Ectodermal cell (in vitro differentiated cells): ENCODE data around the gene DNAI2.

Experiments used
- H3K27ac ChIP-seq: 2 replicates; pipeline ENCODE4 v1.7.0; 2013; ENCODE audit warnings: mild to moderate bottlenecking, low read depth, low read length; ENCODE audit not compliant: insufficient read depth, poor library complexity, severe bottlenecking
- H3K27me3 ChIP-seq: 2 replicates; pipeline ENCODE4 v1.7.0; 2013; ENCODE audit warnings: mild to moderate bottlenecking, low read length; ENCODE audit not compliant: insufficient read depth, control insufficient read depth, poor library complexity, severe bottlenecking
- H3K36me3 ChIP-seq: one replicate; pipeline ENCODE4 v1.7.0; 2013; ENCODE audit warnings: low read length; ENCODE audit not compliant: control insufficient read depth, insufficient read depth
- H3K4me1 ChIP-seq: one replicate; pipeline ENCODE4 v1.7.0; 2013; ENCODE audit warnings: low read length; ENCODE audit not compliant: control insufficient read depth, insufficient read depth
- H3K4me3 ChIP-seq: 2 replicates; pipeline ENCODE4 v1.7.0; 2013; ENCODE audit warnings: low read depth, low read length, control low read depth; ENCODE audit not compliant: insufficient read depth
- H3K9me3 ChIP-seq: 2 replicates; pipeline ENCODE4 v1.7.0; 2013; ENCODE audit warnings: mild to moderate bottlenecking, low read length, moderate library complexity; ENCODE audit not compliant: control insufficient read depth
- WGBS, 2 experiments: methylation state at CpG; one replicate each; pipeline ENCODE4 v1.1.7; 2013; ENCODE audit warnings: missing lambda C conversion rate in 2 of 2; 5-methylcytosine and 5-hydroxymethylcytosine counted together

DNAI2 gene

GRCh38 chr17:74283371-74283673, 9.3 kb downstream of the DNAI2 start:
- H3K9me3 ChIP-seq: no peaks in the 10 kb centered on the region
- no peak overlapping the region for H3K4me3 ChIP-seq
- H3K36me3 ChIP-seq: no peaks in the 10 kb centered on the region
- H3K4me1 ChIP-seq: no peaks in the 10 kb centered on the region
- WGBS, 2 experiments: 89 to 95% methylated on average over 4 of the region's 4 CpGs
- no peak overlapping the region for H3K27ac ChIP-seq
- H3K27me3 ChIP-seq: no peaks in the 10 kb centered on the region

DNA sequence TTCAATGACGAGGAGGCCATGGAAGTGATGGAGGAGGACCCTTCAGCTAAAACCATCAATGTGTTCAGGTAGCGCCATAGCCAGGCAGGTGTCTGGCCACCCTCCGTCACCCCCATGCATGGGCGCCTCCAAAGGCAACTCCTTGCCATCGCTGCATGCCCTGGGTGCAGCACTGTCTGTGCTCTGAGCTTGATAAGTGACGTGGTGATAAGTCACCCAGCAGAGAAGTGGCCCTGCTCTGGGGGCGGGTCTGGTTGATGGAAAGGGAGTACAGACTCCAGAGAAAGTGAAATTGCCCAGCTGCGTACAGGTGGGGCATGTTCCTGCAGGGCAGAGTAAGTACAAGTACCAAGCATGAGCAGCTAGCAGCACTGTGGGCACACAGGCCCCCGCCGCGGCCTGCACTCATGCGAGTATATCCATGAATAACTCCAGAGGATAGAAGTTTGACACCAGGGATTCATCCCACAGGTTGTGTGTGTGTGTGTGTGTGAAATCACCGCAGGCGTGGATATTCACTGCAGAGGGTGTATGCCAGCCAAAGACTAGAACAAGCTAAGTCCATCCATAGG, 13.1 kb downstream of the DNAI2 start:
- Histone ChIP-seq H3K4me3 (no peak overlapping the region), H3K36me3 (no peaks in the 10 kb centered on the region), H3K27ac (no peak overlapping the region), H3K27me3 (no peaks in the 10 kb centered on the region), H3K4me1 (no peaks in the 10 kb centered on the region), H3K9me3 (no peaks in the 10 kb centered on the region)
- WGBS, 2 experiments: 89 to 90% methylated on average over 14 of the region's 14 CpGs

DNA sequence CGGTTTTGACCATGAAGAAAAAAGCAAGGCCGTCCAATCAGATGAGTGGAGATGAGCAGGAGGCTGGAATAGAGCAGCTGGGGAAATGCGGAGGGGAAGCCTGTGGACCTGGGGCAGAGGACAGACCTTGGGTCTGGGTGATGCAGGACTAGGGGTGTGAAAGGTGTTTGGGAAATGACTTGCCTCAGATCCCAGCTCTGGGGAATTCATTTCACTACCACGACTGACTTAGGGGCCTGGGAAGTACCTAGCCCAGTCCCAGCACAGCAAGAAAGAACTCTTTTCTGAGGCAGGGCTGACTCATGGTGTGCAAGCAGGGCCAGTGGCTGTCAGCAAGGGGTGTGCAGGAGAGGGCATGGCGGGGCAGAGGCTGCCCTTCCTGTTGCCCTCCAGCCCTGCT, 14.8 kb downstream of the DNAI2 start:
- Histone ChIP-seq H3K36me3 (no peaks in the 10 kb centered on the region), H3K9me3 (no peaks in the 10 kb centered on the region), H3K27me3 (no peaks in the 10 kb centered on the region), H3K4me1 (no peaks in the 10 kb centered on the region), H3K4me3 (no peak overlapping the region), H3K27ac (no peak overlapping the region)
- WGBS, 2 experiments: 77 to 85% methylated on average over 5 of the region's 5 CpGs

DNA sequence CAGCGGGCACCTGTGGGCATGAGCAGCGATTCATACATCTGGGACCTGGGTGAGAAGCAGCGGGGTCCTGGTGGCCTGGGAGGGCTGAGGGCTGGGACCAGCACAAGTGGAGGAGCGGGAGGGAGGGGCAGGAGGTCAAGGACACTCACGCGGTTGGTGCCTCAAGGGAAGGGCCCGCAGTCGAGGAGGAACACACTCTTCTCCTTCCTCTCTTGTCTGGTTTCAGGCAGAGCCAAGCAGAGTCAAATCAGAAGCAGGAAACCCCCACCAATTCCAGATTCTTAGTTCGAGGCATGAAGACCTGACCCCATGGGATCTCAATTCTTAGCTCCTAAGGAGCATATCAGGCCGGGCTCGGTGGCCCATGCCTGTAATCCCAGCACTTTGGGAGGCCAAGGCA, 15.7 kb downstream of the DNAI2 start:
- H3K27me3 ChIP-seq: no peaks in the 10 kb centered on the region
- no peaks in the 10 kb centered on the region for H3K9me3 ChIP-seq
- no peak overlapping the region for H3K4me3 ChIP-seq
- H3K27ac ChIP-seq: no peak overlapping the region
- no peaks in the 10 kb centered on the region for H3K4me1 ChIP-seq
- H3K36me3 ChIP-seq: no peaks in the 10 kb centered on the region
- 91 to 92% methylated on average over 11 of the region's 11 CpGs for WGBS, 2 experiments

- WGBS, 2 experiments: 85 to 89% methylated on average over 11 of the region's 11 CpGs
- H3K27me3 ChIP-seq: no peaks in the 10 kb centered on the region
- H3K9me3 ChIP-seq: no peaks in the 10 kb centered on the region
- H3K4me3 ChIP-seq: no peak overlapping the region
- H3K36me3 ChIP-seq: no peaks in the 10 kb centered on the region
- H3K27ac ChIP-seq: no peak overlapping the region
- H3K4me1 ChIP-seq: no peaks in the 10 kb centered on the region
These were observed 16.3 kb downstream of the DNAI2 start for GRCh38 chr17:74290340-74290739.

- Histone ChIP-seq H3K27me3 (no peaks in the 10 kb centered on the region), H3K4me1 (no peaks in the 10 kb centered on the region), H3K36me3 (no peaks in the 10 kb centered on the region), H3K9me3 (no peaks in the 10 kb centered on the region), H3K27ac (no peak overlapping the region), H3K4me3 (no peak overlapping the region)
- 93 to 94% methylated on average over 10 of the region's 10 CpGs for WGBS, 2 experiments
These were observed 18.5 kb downstream of the DNAI2 start for GRCh38 chr17:74292495-74292894.

- WGBS, 2 experiments: 89 to 95% methylated on average over 9 to 10 of the region's 10 CpGs
- Histone ChIP-seq H3K27ac (no peak overlapping the region), H3K4me3 (no peak overlapping the region), H3K27me3 (peaks cover 4% of the 10 kb centered on the region), H3K36me3 (no peaks in the 10 kb centered on the region), H3K4me1 (no peaks in the 10 kb centered on the region), H3K9me3 (no peaks in the 10 kb centered on the region)
These were observed 21.9 kb downstream of the DNAI2 start for GRCh38 chr17:74295625-74296547.

- H3K9me3 ChIP-seq: no peaks in the 10 kb centered on the region
- H3K4me3 ChIP-seq: no peak overlapping the region
- H3K27ac ChIP-seq: no peak overlapping the region
- H3K27me3 ChIP-seq: peaks cover 4% of the 10 kb centered on the region
- no peaks in the 10 kb centered on the region for H3K4me1 ChIP-seq
- H3K36me3 ChIP-seq: no peaks in the 10 kb centered on the region
- WGBS, 2 experiments: 23 to 26% methylated on average over 5 of the region's 5 CpGs
These were observed 22.5 kb downstream of the DNAI2 start for GRCh38 chr17:74296548-74296936.

DNA sequence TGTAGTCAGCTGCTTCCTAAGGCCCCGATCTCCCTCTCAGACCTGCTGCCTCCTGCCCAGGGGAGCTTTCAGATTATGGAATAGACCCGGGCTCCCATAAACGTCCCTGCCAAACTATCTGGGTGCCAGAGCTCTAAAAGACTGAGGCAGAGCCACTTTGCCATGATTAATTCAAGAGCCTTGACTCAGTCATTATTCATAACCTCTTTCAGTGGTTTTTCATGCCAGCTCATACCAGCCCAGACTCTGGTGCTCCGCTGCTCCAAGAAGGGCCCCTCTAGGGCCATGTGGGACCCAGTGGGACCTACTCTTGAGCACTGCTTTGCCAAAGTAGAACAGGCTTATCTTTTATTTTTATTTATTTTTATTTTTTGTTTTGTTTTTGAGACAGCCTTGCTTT, 23.9 kb downstream of the DNAI2 start:
- no peak overlapping the region for H3K4me3 ChIP-seq
- WGBS, 2 experiments: 84 to 87% methylated on average over 4 of the region's 4 CpGs
- H3K9me3 ChIP-seq: no peaks in the 10 kb centered on the region
- no peaks in the 10 kb centered on the region for H3K4me1 ChIP-seq
- H3K27me3 ChIP-seq: peaks cover 4% of the 10 kb centered on the region
- no peaks in the 10 kb centered on the region for H3K36me3 ChIP-seq
- no peak overlapping the region for H3K27ac ChIP-seq

- peaks cover 4% of the 10 kb centered on the region for H3K27me3 ChIP-seq
- H3K4me3 ChIP-seq: no peak overlapping the region
- WGBS, 2 experiments: 91% methylated on average over 7 of the region's 7 CpGs
- H3K4me1 ChIP-seq: no peaks in the 10 kb centered on the region
- H3K9me3 ChIP-seq: no peaks in the 10 kb centered on the region
- no peaks in the 10 kb centered on the region for H3K36me3 ChIP-seq
- H3K27ac ChIP-seq: no peak overlapping the region
These were observed 24.7 kb downstream of the DNAI2 start for GRCh38 chr17:74298778-74299177.
